ENCODE measurements around the gene CLPSL1.

The CLPSL1 gene

DNA sequence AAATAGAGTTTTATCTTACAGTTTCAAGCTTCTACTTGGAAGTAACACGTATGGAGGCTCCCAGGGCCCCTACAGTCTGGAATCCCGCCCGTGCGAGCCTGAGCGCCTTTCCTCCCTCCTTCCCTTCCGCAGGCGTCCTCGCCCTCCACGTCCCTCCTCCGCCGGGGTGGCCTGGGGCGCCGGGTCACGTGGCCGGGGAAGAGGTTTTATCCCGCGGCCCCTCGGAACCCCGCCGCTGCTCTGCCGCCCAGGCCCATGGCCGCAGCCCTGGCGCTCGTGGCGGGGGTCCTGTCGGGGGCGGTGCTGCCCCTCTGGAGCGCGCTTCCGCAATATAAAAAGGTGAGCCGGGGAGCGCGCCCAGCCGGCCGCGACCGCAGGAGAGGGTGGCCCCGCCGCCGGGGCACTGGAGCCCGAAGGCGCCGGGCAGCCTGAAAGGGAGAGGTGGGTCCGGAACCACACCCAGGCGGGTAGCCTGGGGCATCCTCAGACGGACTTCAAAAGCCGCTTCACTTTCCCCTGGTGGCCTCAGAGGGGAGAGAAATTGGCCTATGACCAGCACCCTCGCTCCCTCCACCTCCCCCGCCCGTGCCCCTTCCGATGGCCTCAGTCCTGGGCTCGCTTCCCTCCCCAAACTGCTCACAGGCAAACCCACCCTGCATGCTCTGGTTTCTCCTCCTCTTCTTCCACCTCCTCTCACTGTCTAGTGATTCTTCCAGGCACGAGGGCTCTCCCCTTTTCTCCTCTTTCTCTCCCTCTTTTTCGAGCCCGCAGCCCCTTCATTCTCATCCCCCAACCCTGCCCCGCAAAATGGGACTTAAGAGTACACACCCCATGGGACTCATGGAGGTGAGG lies 4.2 kb upstream of the CLPSL1 start, which contains the start of gene CLPSL2:
TSS of gene CLPSL2 (plus strand) at position 235 of the 852 bp plus-strand sequence. CDS start at position 256, 21 bp downstream.
- DNase-seq (ENCODE audit: low spot score), result no peak
- H3K4me3 ChIP-seq, result peak within 1 kb of the TSS; percentile 60
- no peak within 1 kb of the TSS for H3K27ac ChIP-seq
- TF ChIP-seq, protein P1, sequence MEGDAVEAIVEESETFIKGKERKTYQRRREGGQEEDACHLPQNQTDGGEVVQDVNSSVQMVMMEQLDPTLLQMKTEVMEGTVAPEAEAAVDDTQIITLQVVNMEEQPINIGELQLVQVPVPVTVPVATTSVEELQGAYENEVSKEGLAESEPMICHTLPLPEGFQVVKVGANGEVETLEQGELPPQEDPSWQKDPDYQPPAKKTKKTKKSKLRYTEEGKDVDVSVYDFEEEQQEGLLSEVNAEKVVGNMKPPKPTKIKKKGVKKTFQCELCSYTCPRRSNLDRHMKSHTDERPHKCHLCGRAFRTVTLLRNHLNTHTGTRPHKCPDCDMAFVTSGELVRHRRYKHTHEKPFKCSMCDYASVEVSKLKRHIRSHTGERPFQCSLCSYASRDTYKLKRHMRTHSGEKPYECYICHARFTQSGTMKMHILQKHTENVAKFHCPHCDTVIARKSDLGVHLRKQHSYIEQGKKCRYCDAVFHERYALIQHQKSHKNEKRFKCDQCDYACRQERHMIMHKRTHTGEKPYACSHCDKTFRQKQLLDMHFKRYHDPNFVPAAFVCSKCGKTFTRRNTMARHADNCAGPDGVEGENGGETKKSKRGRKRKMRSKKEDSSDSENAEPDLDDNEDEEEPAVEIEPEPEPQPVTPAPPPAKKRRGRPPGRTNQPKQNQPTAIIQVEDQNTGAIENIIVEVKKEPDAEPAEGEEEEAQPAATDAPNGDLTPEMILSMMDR (IDR thresholded peaks at IDR 0.05), result no peak

DNA sequence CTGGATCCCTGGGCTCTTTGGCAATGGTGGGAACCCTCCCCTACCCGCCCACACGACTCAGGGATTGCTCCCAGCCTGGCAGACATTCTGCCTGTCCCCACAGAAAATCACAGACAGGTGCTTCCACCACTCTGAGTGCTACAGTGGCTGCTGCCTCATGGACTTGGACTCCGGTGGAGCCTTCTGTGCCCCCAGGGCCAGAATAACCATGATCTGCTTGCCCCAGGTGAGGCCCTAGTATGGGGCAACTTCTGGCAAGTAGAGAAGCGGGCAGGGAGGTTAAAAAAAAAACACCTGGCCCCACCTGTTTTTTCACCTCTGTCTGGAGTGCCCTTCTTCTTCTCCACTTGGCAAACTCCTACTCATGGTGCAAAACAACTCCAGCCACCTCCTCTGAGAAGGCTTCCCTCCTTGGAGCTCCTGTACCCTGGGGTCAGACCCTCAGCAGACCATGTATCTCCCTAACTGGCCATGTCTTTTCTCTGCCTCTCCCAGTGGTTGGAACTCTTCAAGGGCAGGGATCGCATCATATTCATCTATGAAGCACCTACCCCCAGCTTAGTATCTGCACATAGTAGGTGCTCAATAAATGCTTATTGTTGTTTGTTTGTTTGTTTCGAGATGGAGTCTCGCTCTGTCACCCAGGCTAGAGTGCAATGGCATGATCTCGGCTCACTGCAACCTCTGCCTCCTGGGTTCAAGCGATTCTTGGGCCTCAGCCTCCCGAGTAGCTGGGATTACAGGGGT lies 3.3 kb upstream of the CLPSL1 start:
- H3K27ac ChIP-seq, result no peak overlapping the region
- TF ChIP-seq, protein P1 (IDR thresholded peaks at IDR 0.05), result no peak
- DNase-seq (ENCODE audit: low spot score), result no peak
- no peak overlapping the region for H3K4me3 ChIP-seq

DNA sequence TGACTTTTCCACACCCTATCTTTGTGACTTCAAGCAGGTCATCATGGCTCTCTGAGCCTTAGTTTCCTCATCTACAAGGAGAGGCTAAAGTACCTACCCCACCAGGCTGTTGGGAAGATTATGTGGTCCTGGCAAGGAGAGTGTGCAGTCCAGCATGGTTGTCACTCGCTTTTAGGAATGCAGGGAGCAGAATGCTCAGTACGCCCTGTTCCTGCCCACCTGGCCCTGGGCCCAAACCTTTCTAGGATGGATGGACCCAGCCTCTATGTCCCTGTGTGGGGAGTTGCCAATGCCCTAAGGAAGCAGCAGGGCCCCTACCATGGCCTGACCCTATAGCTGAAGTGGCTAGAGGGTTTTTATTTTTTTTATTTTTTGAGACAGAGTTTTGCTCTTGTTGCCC lies 2.4 kb upstream of the CLPSL1 start:
- DNase-seq (ENCODE audit: low spot score), result no peak
- TF ChIP-seq, protein P1 (IDR thresholded peaks at IDR 0.05), result no peak
- H3K4me3 ChIP-seq, result no peak overlapping the region
- H3K27ac ChIP-seq, result no peak overlapping the region

DNA sequence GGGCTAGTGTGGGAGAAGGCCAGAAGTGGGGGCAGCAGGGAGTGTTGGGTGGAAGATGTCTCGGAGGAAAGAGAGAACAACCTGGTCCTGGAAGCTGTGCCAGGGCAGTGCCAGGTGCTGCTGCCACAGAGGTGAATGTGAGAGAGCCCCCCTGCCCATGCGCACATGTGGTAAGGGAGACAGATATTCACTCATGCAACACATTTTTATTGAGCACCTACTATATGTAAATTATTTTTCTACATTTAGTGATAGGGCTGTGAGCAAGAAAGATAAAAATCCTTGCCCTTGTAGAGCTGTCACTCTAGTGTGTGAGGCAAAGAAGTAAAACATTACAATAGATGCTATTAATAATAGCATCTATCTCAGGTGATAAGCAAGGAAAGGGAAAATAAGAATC lies 471 bp downstream of the CLPSL1 start:
- TF ChIP-seq, protein P1 (IDR thresholded peaks at IDR 0.05), result no peak
- Histone ChIP-seq H3K4me3 (no peak overlapping the region), H3K27ac (no peak overlapping the region)
- DNase-seq (ENCODE audit: low spot score), result no peak

DNA sequence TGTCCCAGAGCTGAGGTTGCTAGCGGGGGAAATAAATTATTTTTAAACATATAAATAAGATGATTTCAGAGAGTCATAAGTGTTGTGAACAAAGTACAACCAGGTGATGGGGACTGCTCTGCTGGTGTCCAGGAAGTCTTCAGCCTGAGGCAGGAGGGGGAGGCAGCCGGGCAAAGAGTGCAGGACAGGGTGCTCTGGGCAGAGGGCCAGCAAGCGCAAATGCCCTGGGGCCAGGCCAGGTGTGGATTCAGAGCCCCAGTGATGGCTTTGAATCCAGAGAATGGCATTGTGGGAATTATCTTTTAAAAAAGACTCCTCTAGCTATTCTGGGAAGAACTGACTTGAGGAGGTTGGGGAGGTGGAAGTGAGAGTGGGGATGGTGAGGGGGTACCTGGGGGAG lies 1.6 kb downstream of the CLPSL1 start:
- no peak overlapping the region for H3K4me3 ChIP-seq
- TF ChIP-seq, protein P1 (IDR thresholded peaks at IDR 0.05), result no peak
- no peak overlapping the region for H3K27ac ChIP-seq
- no peak for DNase-seq (ENCODE audit: low spot score)

DNA sequence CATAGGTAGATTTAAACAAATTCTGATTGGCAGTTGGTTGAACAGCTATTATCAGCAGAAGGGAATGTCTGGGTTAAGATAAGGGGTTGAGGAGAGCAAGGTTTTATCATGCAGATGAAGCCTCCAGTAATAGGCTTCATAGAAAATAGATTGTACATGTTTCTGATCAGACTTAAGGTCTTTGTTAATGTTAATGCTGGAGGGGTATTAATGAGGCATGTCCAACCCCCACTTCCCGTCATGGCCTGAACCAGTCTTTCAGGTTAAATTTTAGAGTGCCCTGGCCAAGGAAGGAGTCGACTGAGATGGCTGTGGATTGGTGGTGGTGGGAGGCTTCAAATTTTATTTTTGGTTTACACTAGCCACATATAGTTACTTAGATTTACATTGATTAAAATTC lies 3.4 kb downstream of the CLPSL1 start:
- DNase-seq (ENCODE audit: low spot score), result no peak
- no peak overlapping the region for H3K4me3 ChIP-seq
- TF ChIP-seq, protein P1 (IDR thresholded peaks at IDR 0.05), result no peak

More for the DNA sequence above, 3.4 kb downstream of the CLPSL1 start:
- H3K27ac ChIP-seq, result no peak overlapping the region

Measured in coronary artery (tissue), 2 donors.